IMR-90 (cell line): ENCODE results near the gene KIF3B. TPM values are rescaled to one million over a fixed set of nuclear protein-coding genes. Genes with fewer than 3 reads are reported as not detected.
"Not testable (repeated sequence)": the region's sequence is repeated elsewhere in the genome, so short reads cannot be mapped to it uniquely, and the experiment has no call there.

ENCODE experiments used
- ATAC-seq: fragments of 200-7000 bp; cut with Tn5 transposase; 2 replicates; pipeline ENCODE4 v1.9.1; 2020; ENCODE audit warnings: low read depth, mild to moderate bottlenecking, moderate library complexity
- BruUV-seq: library from RNA; stranded (reverse); fragments of 400-500 nt; replicated peaks from 2 replicates; lab custom pipeline; 2021; lab: Mats Ljungman, UMichigan
- CTCF ChIA-PET: fragments of 300-600 bp; formaldehyde crosslinking; extraction: SDS; loops from one replicate; lab custom pipeline; 2021; ENCODE audit warnings: antibody characterized with exemption; lab: Yijun Ruan, JAX
- POLR2A ChIA-PET: fragments of 300-600 bp; sonication (Branson Sonifier 250); formaldehyde crosslinking; loops from one replicate; lab custom pipeline; 2022; ENCODE audit warnings: antibody characterized with exemption; ENCODE audit not compliant: unreplicated experiment; lab: Charles Lee
- DNase-seq: peaks from one replicate; pipeline ENCODE4 v3.0.0; 2013
- H2AFZ ChIP-seq: replicated peaks from 2 replicates; pipeline ENCODE3; 2013; ENCODE audit warnings: low read length, mild to moderate bottlenecking; ENCODE audit not compliant: poor library complexity
- H2AK5ac ChIP-seq: 2 replicates; pipeline ENCODE4 v1.6.1; 2013; ENCODE audit warnings: low read depth, low read length, inconsistent platforms
- H2AK9ac ChIP-seq: replicated peaks from 2 replicates; pipeline ENCODE3; 2013; ENCODE audit warnings: mild to moderate bottlenecking, low read depth, low read length, moderate library complexity; ENCODE audit not compliant: poor library complexity
- H2BK120ac ChIP-seq: 2 replicates; pipeline ENCODE4 v1.6.1; 2013; ENCODE audit warnings: low read depth, low read length, inconsistent platforms
- H2BK15ac ChIP-seq: 3 replicates; pipeline ENCODE4 v1.6.1; 2013; ENCODE audit warnings: low read depth, low read length, inconsistent platforms
- H2BK20ac ChIP-seq: 2 replicates; pipeline ENCODE4 v1.6.1; 2013; ENCODE audit warnings: low read depth, mild to moderate bottlenecking, inconsistent platforms, low read length, moderate library complexity
- H2BK5ac ChIP-seq: 2 replicates; pipeline ENCODE4 v1.6.1; 2013; ENCODE audit warnings: mild to moderate bottlenecking, low read depth, low read length, inconsistent platforms; ENCODE audit not compliant: poor library complexity, severe bottlenecking
- H3K14ac ChIP-seq: replicated peaks from 2 replicates; pipeline ENCODE4 v1.6.1; 2013; ENCODE audit warnings: low read depth, low read length, inconsistent platforms
- H3K18ac ChIP-seq: 2 replicates; pipeline ENCODE4 v1.6.1; 2013; ENCODE audit warnings: low read depth, low read length, control low read depth
- H3K23ac ChIP-seq: 2 replicates; pipeline ENCODE4 v1.6.1; 2013; ENCODE audit warnings: low read depth, low read length, inconsistent platforms
- H3K27ac ChIP-seq: 2 replicates; pipeline ENCODE4 v1.5.1; 2013; ENCODE audit warnings: mild to moderate bottlenecking, control low read depth, low read length; ENCODE audit not compliant: insufficient read depth
- H3K27me3 ChIP-seq: 2 replicates; pipeline ENCODE4 v1.6.1; 2013; ENCODE audit warnings: low read length; ENCODE audit not compliant: control insufficient read depth, insufficient read depth
- H3K36me3 ChIP-seq: 2 replicates; pipeline ENCODE4 v1.6.1; 2013; ENCODE audit warnings: low read length, mixed read lengths; ENCODE audit not compliant: control insufficient read depth, insufficient read depth
- H3K4ac ChIP-seq: 2 replicates; pipeline ENCODE4 v1.6.1; 2013; ENCODE audit warnings: low read depth, low read length, inconsistent platforms
- H3K4me1 ChIP-seq: 2 replicates; pipeline ENCODE4 v1.6.1; 2013; ENCODE audit warnings: low read length, mixed read lengths; ENCODE audit not compliant: control insufficient read depth, insufficient read depth
- H3K4me2 ChIP-seq: 2 replicates; pipeline ENCODE4 v1.6.1; 2013; ENCODE audit warnings: low read depth, mild to moderate bottlenecking, control low read depth, low read length, moderate library complexity
- H3K4me3 ChIP-seq: 2 replicates; pipeline ENCODE4 v1.5.1; 2013; ENCODE audit warnings: low read depth, mild to moderate bottlenecking, control low read depth, low read length, moderate library complexity; ENCODE audit not compliant: insufficient read depth
- H3K56ac ChIP-seq: 2 replicates; pipeline ENCODE4 v1.6.1; 2013; ENCODE audit warnings: low read length, inconsistent platforms; ENCODE audit not compliant: insufficient read depth; ENCODE audit errors: extremely low read depth
- H3K79me1 ChIP-seq, 2 experiments: 2 replicates each; pipeline ENCODE4 v1.6.1; 2013; ENCODE audit warnings: low read length in 2 of 2, inconsistent platforms in 1 of 2, low read depth in 1 of 2
- H3K9ac ChIP-seq: 2 replicates; pipeline ENCODE4 v1.6.1; 2013; ENCODE audit warnings: low read depth, low read length, control low read depth
- H3K9me1 ChIP-seq: 2 replicates; pipeline ENCODE4 v1.6.1; 2013; ENCODE audit warnings: low read length, inconsistent platforms; ENCODE audit not compliant: insufficient read depth
- H3K9me3 ChIP-seq: 2 replicates; pipeline ENCODE4 v1.6.1; 2013; ENCODE audit warnings: low read length; ENCODE audit not compliant: control insufficient read depth, insufficient read depth
- H4K20me1 ChIP-seq: 2 replicates; pipeline ENCODE4 v1.6.1; 2013; ENCODE audit warnings: low read length, inconsistent platforms; ENCODE audit not compliant: insufficient read depth
- H4K5ac ChIP-seq: 2 replicates; pipeline ENCODE4 v1.6.1; 2013; ENCODE audit warnings: mild to moderate bottlenecking, low read depth, low read length, control low read depth
- H4K8ac ChIP-seq, 2 experiments: 2 replicates each; pipeline ENCODE4 v1.6.1; 2013; ENCODE audit warnings: low read depth in 2 of 2, low read length in 2 of 2, control low read depth in 1 of 2, inconsistent platforms in 1 of 2
- H4K91ac ChIP-seq: 2 replicates; pipeline ENCODE4 v1.6.1; 2013; ENCODE audit warnings: low read depth, low read length, inconsistent platforms; ENCODE audit not compliant: insufficient read depth
- MXI1 ChIP-seq: IDR thresholded peaks from 2 replicates; pipeline ENCODE4 v1.6.1; 2012; ENCODE audit warnings: low read depth, mild to moderate bottlenecking, low read length, moderate library complexity, borderline replicate concordance
- RAD21 ChIP-seq: IDR thresholded peaks from 2 replicates; pipeline ENCODE4 v1.6.1; 2012; ENCODE audit warnings: low read length, improper control_type of control experiment
- RCOR1 ChIP-seq: IDR thresholded peaks from 2 replicates; pipeline ENCODE4 v1.6.1; 2012; ENCODE audit warnings: mild to moderate bottlenecking, low read length, improper control_type of control experiment; ENCODE audit not compliant: insufficient replicate concordance
- SMC3 ChIP-seq: fragments of 150-350 bp; IDR thresholded peaks from 2 replicates; pipeline ENCODE4 v1.6.1; 2016; ENCODE audit warnings: low read depth, mild to moderate bottlenecking, antibody characterized with exemption, low read length, moderate library complexity
- WGBS, 2 experiments: methylation state at CpG; one replicate each; pipeline versions ENCODE4 v1.1.5 to v1.1.7; 2013; ENCODE audit warnings: missing lambda C conversion rate in 2 of 2; ENCODE audit not compliant: insufficient read length in 1 of 2; ENCODE audit errors: extremely low coverage in 2 of 2; 5-methylcytosine and 5-hydroxymethylcytosine counted together
- dilution Hi-C: fragments of 300-500 bp; cut with HindIII; formaldehyde crosslinking; loops from one replicate; pipeline ENCODE4 v1.14.3; 2018; ENCODE audit warnings: low sequenced_read_pairs; ENCODE audit not compliant: unreplicated experiment
- in situ Hi-C: fragments of 300-500 bp; cut with MboI; formaldehyde crosslinking; loops from 3 replicates; pipeline ENCODE4 v1.14.3; 2019; ENCODE audit warnings: low sequenced_read_pairs, inconsistent platforms, mixed read lengths
- intact Hi-C: fragments of 100-400 bp; cut with micrococcal nuclease; formaldehyde crosslinking; loops from 2 replicates; pipeline ENCODE4 v1.10.0; 2022
- polyA plus RNA-seq, 3 experiments: library from polyadenylated mRNA; depleted of rRNA; stranded (reverse); fragments of >200 nt; gene quantifications; 2 replicates each; pipeline ENCODE4 v1.2.3, GENCODE V29; 2012; ENCODE audit warnings: low replicate concordance in 1 of 3
- total RNA-seq: library from RNA; depleted of rRNA; stranded (reverse); fragments of >200 nt; gene quantifications from 2 replicates; pipeline ENCODE4 v1.2.3, GENCODE V29; 2012

Gene KIF3B
- total and polyA plus RNA-seq, 2 of the 4 experiments (the other 2 are of a cell fraction): 17.1 to 28.1 TPM

DNA sequence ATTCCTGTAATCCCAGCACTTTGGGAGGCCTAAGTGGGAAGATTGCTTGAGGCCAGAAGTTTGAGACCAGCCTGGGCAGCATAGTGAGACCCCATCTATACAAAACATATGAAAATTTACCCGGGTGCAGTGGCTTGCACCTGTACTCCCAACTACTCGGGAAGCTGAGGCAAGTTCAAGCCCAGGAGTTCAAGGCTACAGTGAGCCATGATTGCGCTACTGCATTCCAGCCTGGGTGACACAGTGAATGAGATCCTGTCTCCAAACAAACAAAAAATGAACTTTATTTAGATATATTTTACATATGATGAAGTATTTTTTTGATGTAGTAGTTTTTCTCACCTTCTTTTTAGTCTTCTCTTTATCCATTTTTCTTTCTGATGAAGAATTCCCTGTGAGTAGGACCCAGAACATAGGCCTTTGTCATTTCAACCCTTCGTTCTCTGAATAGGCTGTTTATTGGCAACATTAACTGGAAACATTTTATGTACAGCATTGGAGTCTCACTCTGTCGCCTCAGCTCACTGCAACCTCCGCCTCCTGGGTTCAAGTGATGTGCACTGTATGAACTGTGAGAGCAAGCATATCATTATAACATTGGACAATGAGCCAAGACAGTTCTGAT is 10.9 kb downstream of the KIF3B start:
- H3K4me1 ChIP-seq: no peaks in the 10 kb centered on the region; the same call in 1 of the 2 replicates
- no peak overlapping the region for H3K14ac ChIP-seq
- no TSS peak for BruUV-seq
- H3K23ac ChIP-seq: no peak overlapping the region
- peaks cover 17% of the 10 kb centered on the region; the same call in 1 of the 2 replicates for H4K20me1 ChIP-seq
- no peak overlapping the region for H3K4ac ChIP-seq
- dilution Hi-C loops: no loop called here
- no peak overlapping the region for H4K5ac ChIP-seq
- in situ Hi-C loops: no loop called here
- H3K9ac ChIP-seq: no peak overlapping the region
- no peak overlapping the region for H2BK15ac ChIP-seq
- peaks cover 34 to 59% of the 10 kb centered on the region in 2 experiments for H3K79me1 ChIP-seq
- no peaks in the 10 kb centered on the region for H3K36me3 ChIP-seq
- H3K9me3 ChIP-seq: no peaks in the 10 kb centered on the region
- no peak overlapping the region for H3K4me3 ChIP-seq
- H3K4me2 ChIP-seq: no peak overlapping the region
- no peak overlapping the region for H2BK5ac ChIP-seq
- no peaks in the 10 kb centered on the region for H3K27me3 ChIP-seq
- H2BK20ac ChIP-seq: no peak overlapping the region
- no peak overlapping the region for H2BK120ac ChIP-seq
- 100% methylated on average over 1 of the region's 6 CpGs; no CpG with 5 or more reads in 1 of the 2 experiments for WGBS, 2 experiments
- H3K9me1 ChIP-seq: peaks cover 10% of the 10 kb centered on the region
- no peak overlapping the region for H4K91ac ChIP-seq
- ChIA-PET POLR2A (no interaction called here), CTCF (no interaction called here)
- H2AK9ac ChIP-seq: no peak overlapping the region
- TF ChIP-seq RAD21 (no peak), SMC3 (no peak), RCOR1 (no peak), MXI1 (no peak)
- no peak overlapping the region for H4K8ac ChIP-seq
- no peak overlapping the region for H3K18ac ChIP-seq
- intact Hi-C loops: no loop called here
- DNase-seq (no peak), ATAC-seq (no peak)
- H3K56ac ChIP-seq: no peak overlapping the region
- no peak overlapping the region for H2AFZ ChIP-seq
- H3K27ac ChIP-seq: no peak overlapping the region
- H2AK5ac ChIP-seq: no peak overlapping the region

DNA sequence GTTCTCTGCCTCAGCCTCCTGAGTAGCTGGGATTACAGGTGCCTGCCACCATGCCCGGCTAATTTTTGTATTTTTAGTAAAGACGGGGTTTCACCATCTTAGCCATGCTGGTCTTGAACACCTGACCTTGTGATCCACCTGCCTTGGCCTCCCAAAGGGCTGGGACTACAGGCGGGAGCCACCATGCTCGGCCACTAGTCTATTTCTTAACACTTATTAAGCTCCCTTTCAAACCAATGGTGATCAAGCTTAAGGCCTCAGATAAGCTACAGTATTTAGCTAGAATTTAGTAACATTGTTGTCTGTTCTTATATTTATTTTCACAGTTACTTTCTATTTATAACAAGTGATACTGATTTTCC is 11.8 kb downstream of the KIF3B start:
- H3K14ac ChIP-seq, H3K27ac ChIP-seq, H3K23ac ChIP-seq, H2AK9ac ChIP-seq, H3K4me1 ChIP-seq, H2AFZ ChIP-seq, H3K36me3 ChIP-seq, dilution Hi-C loops, H3K27me3 ChIP-seq, DNase-seq, H3K9me1 ChIP-seq, H3K56ac ChIP-seq, intact Hi-C loops, POLR2A ChIA-PET, BruUV-seq, H4K8ac ChIP-seq, H4K5ac ChIP-seq, H2BK15ac ChIP-seq, H3K4me2 ChIP-seq, ATAC-seq, H3K4ac ChIP-seq, H3K9ac ChIP-seq, H4K91ac ChIP-seq, H2BK120ac ChIP-seq, H2AK5ac ChIP-seq, CTCF ChIA-PET, H2BK20ac ChIP-seq, H3K18ac ChIP-seq, in situ Hi-C loops, H3K4me3 ChIP-seq, H2BK5ac ChIP-seq, H3K9me3 ChIP-seq: not testable (repeated sequence)
- WGBS, 2 experiments: 100% methylated on average over 2 of the region's 4 CpGs; no CpG with 5 or more reads in 1 of the 2 experiments
- H3K79me1 ChIP-seq: peaks cover 34 to 57% of the 10 kb centered on the region in 2 experiments
- H4K20me1 ChIP-seq: peaks cover 17% of the 10 kb centered on the region; the same call in 1 of the 2 replicates
